ENCODE data around the gene CHI3L1. TPM values are rescaled to one million over a fixed set of nuclear protein-coding genes. Genes with fewer than 3 reads are reported as not detected.

Gene CHI3L1
- total RNA-seq, 4 donors from 2014 or later, result 1.9 to 2.5 TPM; not detected in 2

DNA sequence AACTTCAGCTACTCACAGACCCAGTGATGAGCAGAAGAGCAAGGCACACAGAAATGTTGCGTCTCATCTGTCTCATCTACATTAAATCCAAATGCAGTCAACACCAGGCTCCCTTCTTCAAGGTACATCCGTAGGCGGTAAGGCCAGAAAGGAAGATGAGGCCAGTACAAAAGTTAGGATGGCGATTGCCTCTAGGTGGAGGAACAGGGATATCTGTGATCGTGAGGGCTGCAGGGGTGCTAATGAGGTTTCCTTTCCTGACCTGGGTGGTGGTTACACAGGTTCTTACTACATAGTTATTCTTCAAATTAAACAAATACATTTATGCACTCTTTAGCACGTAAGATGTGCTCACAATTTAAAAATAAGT lies 9.5 kb downstream of the CHI3L1 start:
- Histone ChIP-seq H3K4me1 (peaks cover 0 to 2% (median 0%) of the 10 kb centered on the region in 4 donors), H3K4me3 (no peak overlapping the region), H3K36me3 (no peaks in the 10 kb centered on the region), H3K9me3 (no peaks in the 10 kb centered on the region), H3K27ac (no peak overlapping the region), H3K27me3 (no peaks in the 10 kb centered on the region)
- no peak for TF ChIP-seq POLR2A (IDR thresholded peaks at IDR 0.05)
- TF ChIP-seq, protein P1, sequence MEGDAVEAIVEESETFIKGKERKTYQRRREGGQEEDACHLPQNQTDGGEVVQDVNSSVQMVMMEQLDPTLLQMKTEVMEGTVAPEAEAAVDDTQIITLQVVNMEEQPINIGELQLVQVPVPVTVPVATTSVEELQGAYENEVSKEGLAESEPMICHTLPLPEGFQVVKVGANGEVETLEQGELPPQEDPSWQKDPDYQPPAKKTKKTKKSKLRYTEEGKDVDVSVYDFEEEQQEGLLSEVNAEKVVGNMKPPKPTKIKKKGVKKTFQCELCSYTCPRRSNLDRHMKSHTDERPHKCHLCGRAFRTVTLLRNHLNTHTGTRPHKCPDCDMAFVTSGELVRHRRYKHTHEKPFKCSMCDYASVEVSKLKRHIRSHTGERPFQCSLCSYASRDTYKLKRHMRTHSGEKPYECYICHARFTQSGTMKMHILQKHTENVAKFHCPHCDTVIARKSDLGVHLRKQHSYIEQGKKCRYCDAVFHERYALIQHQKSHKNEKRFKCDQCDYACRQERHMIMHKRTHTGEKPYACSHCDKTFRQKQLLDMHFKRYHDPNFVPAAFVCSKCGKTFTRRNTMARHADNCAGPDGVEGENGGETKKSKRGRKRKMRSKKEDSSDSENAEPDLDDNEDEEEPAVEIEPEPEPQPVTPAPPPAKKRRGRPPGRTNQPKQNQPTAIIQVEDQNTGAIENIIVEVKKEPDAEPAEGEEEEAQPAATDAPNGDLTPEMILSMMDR (IDR thresholded peaks at IDR 0.05), result no peak
- peak in 1 of 3 donors; percentile 9 for DNase-seq

DNA sequence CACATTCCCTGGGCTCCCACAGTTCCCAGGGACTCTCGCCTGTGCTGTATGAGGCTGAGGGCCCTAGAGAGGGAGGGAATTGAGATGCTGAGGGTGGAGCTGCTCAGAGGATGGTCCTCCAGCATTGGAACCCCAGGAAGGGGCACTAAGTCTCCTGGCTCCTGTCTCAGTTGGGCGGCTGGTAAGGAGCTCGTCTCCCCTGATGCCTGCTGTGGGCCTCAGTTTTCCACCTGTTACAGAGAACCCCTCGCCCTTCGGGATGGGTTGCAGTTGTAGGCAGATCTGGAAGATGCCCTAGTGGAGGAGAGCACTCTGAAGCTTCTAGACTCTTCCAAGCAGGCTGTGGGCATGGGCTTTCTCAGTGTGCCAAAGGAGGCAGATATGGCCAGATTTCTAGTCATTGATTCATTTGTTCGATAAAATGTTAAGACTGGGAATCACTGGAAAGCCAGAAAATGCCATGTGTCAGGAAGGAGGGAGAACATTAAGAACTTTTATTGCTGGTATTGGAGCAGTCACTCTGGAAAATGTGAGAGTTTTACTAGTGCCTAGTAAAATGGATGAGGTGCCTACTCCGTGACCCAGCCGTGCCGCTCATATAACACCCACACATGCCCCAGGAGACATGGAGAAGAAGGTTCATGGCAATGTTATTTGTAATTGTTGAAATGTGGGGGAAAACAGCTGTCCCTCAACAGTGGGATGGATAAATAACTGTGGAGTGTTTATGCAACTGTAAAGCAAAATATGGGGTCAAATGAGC lies 10.1 kb downstream of the CHI3L1 start:
- Histone ChIP-seq H3K27ac (no peak overlapping the region), H3K4me3 (no peak overlapping the region), H3K36me3 (no peaks in the 10 kb centered on the region), H3K4me1 (peaks cover 0 to 2% (median 0%) of the 10 kb centered on the region in 4 donors), H3K9me3 (no peaks in the 10 kb centered on the region), H3K27me3 (no peaks in the 10 kb centered on the region)
- peak in 1 of 3 donors; percentile 22 for DNase-seq
- TF ChIP-seq POLR2A (IDR thresholded peaks at IDR 0.05), result no peak
- TF ChIP-seq, protein P1 (IDR thresholded peaks at IDR 0.05), result no peak

DNA sequence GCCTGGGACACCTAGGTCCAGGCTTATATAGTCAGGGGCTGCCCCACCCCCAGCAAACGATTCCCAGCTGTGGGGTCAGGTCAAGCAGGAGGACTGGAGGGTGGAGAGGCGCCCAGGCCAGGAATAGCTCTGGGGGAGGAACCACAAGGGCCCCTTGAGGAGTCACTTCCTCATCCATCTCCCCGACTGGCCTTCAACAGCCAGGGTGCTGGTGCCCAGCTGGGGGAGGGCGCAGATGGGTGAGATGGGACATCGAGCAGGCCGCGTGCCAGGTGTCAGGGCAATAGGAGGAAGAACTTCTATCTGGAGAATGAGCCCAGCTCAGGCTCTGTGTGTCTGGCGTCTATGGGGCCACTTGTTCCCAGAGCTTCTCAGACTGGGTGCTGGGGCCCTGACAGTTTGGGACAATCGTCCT lies 10.7 kb downstream of the CHI3L1 start:
- Histone ChIP-seq H3K9me3 (no peaks in the 10 kb centered on the region), H3K4me1 (peaks cover 0 to 2% (median 0%) of the 10 kb centered on the region in 4 donors), H3K36me3 (no peaks in the 10 kb centered on the region), H3K27ac (no peak overlapping the region), H3K27me3 (no peaks in the 10 kb centered on the region), H3K4me3 (no peak overlapping the region)
- DNase-seq, result peak in 1 of 3 donors; percentile 37
- TF ChIP-seq, protein P1 (IDR thresholded peaks at IDR 0.05), result no peak
- no peak for TF ChIP-seq POLR2A (IDR thresholded peaks at IDR 0.05)

DNA sequence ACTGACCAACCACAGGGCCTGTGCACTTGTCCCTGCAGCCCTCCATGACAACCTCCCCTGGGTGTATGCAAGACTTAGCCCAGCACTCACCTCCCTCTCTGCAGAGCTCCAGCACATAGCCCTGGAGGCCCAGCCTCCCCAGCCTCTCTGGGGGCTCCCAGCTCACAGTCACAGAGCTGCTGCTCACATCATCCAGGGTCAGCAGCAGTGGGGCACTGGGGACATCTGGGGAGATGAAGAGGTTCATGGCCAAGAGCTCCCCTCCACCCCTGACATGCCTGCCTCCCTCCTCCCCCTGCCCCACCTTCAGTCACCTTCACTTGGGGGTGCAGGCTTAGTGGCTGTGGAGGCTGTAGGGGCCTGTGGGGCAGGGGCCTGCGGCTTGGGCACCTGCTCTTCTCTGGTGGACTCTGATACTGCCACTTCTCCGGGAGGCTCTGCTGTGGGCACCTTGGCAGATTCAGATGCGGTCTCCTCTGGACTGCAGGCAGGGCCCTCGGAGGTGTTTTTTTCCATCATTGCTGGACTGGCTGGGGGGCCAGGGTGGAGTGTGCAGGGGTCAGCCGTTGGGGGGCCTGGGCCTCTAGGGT lies 11.2 kb downstream of the CHI3L1 start, which contains the start of gene MYBPH:
Gene MYBPH (minus strand): TSS at position 590 of the 590 bp plus-strand sequence. CDS start 71 bp downstream, at position 519.
- Histone ChIP-seq H3K27me3 (no peaks in the 10 kb centered on the region), H3K27ac (no peak within 1 kb of the TSS), H3K4me3 (no peak within 1 kb of the TSS), H3K4me1 (peaks cover 0 to 2% (median 0%) of the 10 kb centered on the region in 4 donors), H3K9me3 (no peaks in the 10 kb centered on the region), H3K36me3 (no peaks in the 10 kb centered on the region)
- no peak for DNase-seq
- TF ChIP-seq, protein P1 (IDR thresholded peaks at IDR 0.05), result no peak
- TF ChIP-seq POLR2A (IDR thresholded peaks at IDR 0.05), result no peak

DNA sequence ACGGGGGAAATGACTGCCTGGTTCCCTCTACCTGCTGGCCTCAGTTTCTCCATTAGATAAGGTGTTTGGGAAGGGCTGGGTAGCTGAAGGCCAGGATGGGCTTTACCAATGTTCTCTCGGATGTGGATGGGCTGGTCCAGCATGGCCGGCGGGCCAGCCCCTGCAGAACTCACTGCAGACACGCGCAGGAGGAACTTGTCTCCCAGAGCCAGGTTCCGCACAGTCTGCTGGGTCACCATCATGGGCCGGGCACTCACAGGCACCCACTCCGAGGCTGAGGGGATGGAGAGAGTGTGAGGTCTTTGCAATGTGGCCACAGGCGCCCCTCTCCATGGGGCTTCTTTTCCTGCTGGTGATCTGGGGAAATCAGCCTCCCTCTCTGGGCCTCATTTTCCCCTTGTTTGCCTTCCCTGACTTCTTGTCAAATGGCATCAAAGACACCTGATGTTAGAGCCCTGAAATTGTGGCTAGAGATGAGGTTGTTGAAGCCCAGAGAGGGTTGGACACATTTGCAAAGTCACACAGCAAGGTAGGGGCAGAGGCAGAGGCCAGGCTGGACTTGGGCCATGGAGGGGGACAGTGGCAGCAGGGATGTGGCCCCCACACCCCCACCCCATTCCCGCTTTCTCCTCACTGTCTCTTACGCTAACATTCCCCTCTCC lies 12.0 kb downstream of the CHI3L1 start:
- Histone ChIP-seq H3K4me3 (no peak overlapping the region), H3K27ac (no peak overlapping the region), H3K9me3 (no peaks in the 10 kb centered on the region), H3K4me1 (peaks cover 0 to 2% (median 0%) of the 10 kb centered on the region in 4 donors), H3K36me3 (no peaks in the 10 kb centered on the region), H3K27me3 (no peaks in the 10 kb centered on the region)
- TF ChIP-seq, protein P1 (IDR thresholded peaks at IDR 0.05), result no peak
- TF ChIP-seq POLR2A (IDR thresholded peaks at IDR 0.05), result no peak
- no peak for DNase-seq
